IMR-90 (cell line): ENCODE measurements around the gene POLR1C. TPM values are rescaled to one million over a fixed set of nuclear protein-coding genes. Genes with fewer than 3 reads are reported as not detected.

Experiments used
- ATAC-seq: fragments of 200-7000 bp; cut with Tn5 transposase; 2 replicates; pipeline ENCODE4 v1.9.1; 2020; ENCODE audit warnings: low read depth, mild to moderate bottlenecking, moderate library complexity
- BruUV-seq: library from RNA; stranded (reverse); fragments of 400-500 nt; replicated peaks from 2 replicates; lab custom pipeline; 2021; lab: Mats Ljungman, UMichigan
- CTCF ChIA-PET: fragments of 300-600 bp; formaldehyde crosslinking; extraction: SDS; loops from one replicate; lab custom pipeline; 2021; ENCODE audit warnings: antibody characterized with exemption; lab: Yijun Ruan, JAX
- POLR2A ChIA-PET: fragments of 300-600 bp; sonication (Branson Sonifier 250); formaldehyde crosslinking; loops from one replicate; lab custom pipeline; 2022; ENCODE audit warnings: antibody characterized with exemption; ENCODE audit not compliant: unreplicated experiment; lab: Charles Lee
- DNase-seq: peaks from one replicate; pipeline ENCODE4 v3.0.0; 2013
- H2AFZ ChIP-seq: replicated peaks from 2 replicates; pipeline ENCODE3; 2013; ENCODE audit warnings: low read length, mild to moderate bottlenecking; ENCODE audit not compliant: poor library complexity
- H2AK5ac ChIP-seq: 2 replicates; pipeline ENCODE4 v1.6.1; 2013; ENCODE audit warnings: low read depth, low read length, inconsistent platforms
- H2AK9ac ChIP-seq: replicated peaks from 2 replicates; pipeline ENCODE3; 2013; ENCODE audit warnings: mild to moderate bottlenecking, low read depth, low read length, moderate library complexity; ENCODE audit not compliant: poor library complexity
- H2BK120ac ChIP-seq: 2 replicates; pipeline ENCODE4 v1.6.1; 2013; ENCODE audit warnings: low read depth, low read length, inconsistent platforms
- H2BK15ac ChIP-seq: 3 replicates; pipeline ENCODE4 v1.6.1; 2013; ENCODE audit warnings: low read depth, low read length, inconsistent platforms
- H2BK20ac ChIP-seq: 2 replicates; pipeline ENCODE4 v1.6.1; 2013; ENCODE audit warnings: low read depth, mild to moderate bottlenecking, inconsistent platforms, low read length, moderate library complexity
- H2BK5ac ChIP-seq: 2 replicates; pipeline ENCODE4 v1.6.1; 2013; ENCODE audit warnings: mild to moderate bottlenecking, low read depth, low read length, inconsistent platforms; ENCODE audit not compliant: poor library complexity, severe bottlenecking
- H3K14ac ChIP-seq: replicated peaks from 2 replicates; pipeline ENCODE4 v1.6.1; 2013; ENCODE audit warnings: low read depth, low read length, inconsistent platforms
- H3K18ac ChIP-seq: 2 replicates; pipeline ENCODE4 v1.6.1; 2013; ENCODE audit warnings: low read depth, low read length, control low read depth
- H3K23ac ChIP-seq: 2 replicates; pipeline ENCODE4 v1.6.1; 2013; ENCODE audit warnings: low read depth, low read length, inconsistent platforms
- H3K27ac ChIP-seq: 2 replicates; pipeline ENCODE4 v1.5.1; 2013; ENCODE audit warnings: mild to moderate bottlenecking, control low read depth, low read length; ENCODE audit not compliant: insufficient read depth
- H3K27me3 ChIP-seq: 2 replicates; pipeline ENCODE4 v1.6.1; 2013; ENCODE audit warnings: low read length; ENCODE audit not compliant: control insufficient read depth, insufficient read depth
- H3K36me3 ChIP-seq: 2 replicates; pipeline ENCODE4 v1.6.1; 2013; ENCODE audit warnings: low read length, mixed read lengths; ENCODE audit not compliant: control insufficient read depth, insufficient read depth
- H3K4ac ChIP-seq: 2 replicates; pipeline ENCODE4 v1.6.1; 2013; ENCODE audit warnings: low read depth, low read length, inconsistent platforms
- H3K4me1 ChIP-seq: 2 replicates; pipeline ENCODE4 v1.6.1; 2013; ENCODE audit warnings: low read length, mixed read lengths; ENCODE audit not compliant: control insufficient read depth, insufficient read depth
- H3K4me2 ChIP-seq: 2 replicates; pipeline ENCODE4 v1.6.1; 2013; ENCODE audit warnings: low read depth, mild to moderate bottlenecking, control low read depth, low read length, moderate library complexity
- H3K4me3 ChIP-seq: 2 replicates; pipeline ENCODE4 v1.5.1; 2013; ENCODE audit warnings: low read depth, mild to moderate bottlenecking, control low read depth, low read length, moderate library complexity; ENCODE audit not compliant: insufficient read depth
- H3K56ac ChIP-seq: 2 replicates; pipeline ENCODE4 v1.6.1; 2013; ENCODE audit warnings: low read length, inconsistent platforms; ENCODE audit not compliant: insufficient read depth; ENCODE audit errors: extremely low read depth
- H3K79me1 ChIP-seq, 2 experiments: 2 replicates each; pipeline ENCODE4 v1.6.1; 2013; ENCODE audit warnings: low read length in 2 of 2, inconsistent platforms in 1 of 2, low read depth in 1 of 2
- H3K9ac ChIP-seq: 2 replicates; pipeline ENCODE4 v1.6.1; 2013; ENCODE audit warnings: low read depth, low read length, control low read depth
- H3K9me1 ChIP-seq: 2 replicates; pipeline ENCODE4 v1.6.1; 2013; ENCODE audit warnings: low read length, inconsistent platforms; ENCODE audit not compliant: insufficient read depth
- H3K9me3 ChIP-seq: 2 replicates; pipeline ENCODE4 v1.6.1; 2013; ENCODE audit warnings: low read length; ENCODE audit not compliant: control insufficient read depth, insufficient read depth
- H4K20me1 ChIP-seq: 2 replicates; pipeline ENCODE4 v1.6.1; 2013; ENCODE audit warnings: low read length, inconsistent platforms; ENCODE audit not compliant: insufficient read depth
- H4K5ac ChIP-seq: 2 replicates; pipeline ENCODE4 v1.6.1; 2013; ENCODE audit warnings: mild to moderate bottlenecking, low read depth, low read length, control low read depth
- H4K8ac ChIP-seq, 2 experiments: 2 replicates each; pipeline ENCODE4 v1.6.1; 2013; ENCODE audit warnings: low read depth in 2 of 2, low read length in 2 of 2, control low read depth in 1 of 2, inconsistent platforms in 1 of 2
- H4K91ac ChIP-seq: 2 replicates; pipeline ENCODE4 v1.6.1; 2013; ENCODE audit warnings: low read depth, low read length, inconsistent platforms; ENCODE audit not compliant: insufficient read depth
- CTCF ChIP-seq: conservative IDR thresholded peaks from 2 replicates; pipeline ENCODE4 v1.5.1; 2012; ENCODE audit warnings: mild to moderate bottlenecking, low read depth, low read length, improper control_type of control experiment
- ELK1 ChIP-seq: fragments of 150-350 bp; IDR thresholded peaks from 2 replicates; pipeline ENCODE4 v1.6.1; 2016; ENCODE audit warnings: low read depth, mild to moderate bottlenecking, low read length, moderate library complexity, borderline replicate concordance
- MAFK ChIP-seq: IDR thresholded peaks from 2 replicates; pipeline ENCODE4 v1.6.1; 2012; ENCODE audit warnings: low read depth, low read length, improper control_type of control experiment
- MAZ ChIP-seq: IDR thresholded peaks from 2 replicates; pipeline ENCODE4 v1.6.1; 2012; ENCODE audit warnings: low read depth, mild to moderate bottlenecking, low read length, improper control_type of control experiment, moderate library complexity, borderline replicate concordance
- MXI1 ChIP-seq: IDR thresholded peaks from 2 replicates; pipeline ENCODE4 v1.6.1; 2012; ENCODE audit warnings: low read depth, mild to moderate bottlenecking, low read length, moderate library complexity, borderline replicate concordance
- NFE2L2 ChIP-seq: fragments of 150-350 bp; IDR thresholded peaks from 2 replicates; pipeline ENCODE4 v1.6.1; 2016; ENCODE audit warnings: low read depth, mild to moderate bottlenecking, low read length
- POLR2A ChIP-seq: IDR thresholded peaks from 2 replicates; pipeline ENCODE4 v1.6.1; 2012; ENCODE audit warnings: mild to moderate bottlenecking, low read depth, low read length
- SMC3 ChIP-seq: fragments of 150-350 bp; IDR thresholded peaks from 2 replicates; pipeline ENCODE4 v1.6.1; 2016; ENCODE audit warnings: low read depth, mild to moderate bottlenecking, antibody characterized with exemption, low read length, moderate library complexity
- whole genome bisulfite sequencing, 2 experiments: methylation state at CpG; one replicate each; pipeline versions ENCODE4 v1.1.5 to v1.1.7; 2013; ENCODE audit warnings: missing lambda C conversion rate in 2 of 2; ENCODE audit not compliant: insufficient read length in 1 of 2; ENCODE audit errors: extremely low coverage in 2 of 2; 5-methylcytosine and 5-hydroxymethylcytosine counted together
- dilution Hi-C: fragments of 300-500 bp; cut with HindIII; formaldehyde crosslinking; loops from one replicate; pipeline ENCODE4 v1.14.3; 2018; ENCODE audit warnings: low sequenced_read_pairs; ENCODE audit not compliant: unreplicated experiment
- in situ Hi-C: fragments of 300-500 bp; cut with MboI; formaldehyde crosslinking; loops from 3 replicates; pipeline ENCODE4 v1.14.3; 2019; ENCODE audit warnings: low sequenced_read_pairs, inconsistent platforms, mixed read lengths
- intact Hi-C: fragments of 100-400 bp; cut with micrococcal nuclease; formaldehyde crosslinking; loops from 2 replicates; pipeline ENCODE4 v1.10.0; 2022
- polyA plus RNA-seq, 3 experiments: library from polyadenylated mRNA; depleted of rRNA; stranded (reverse); fragments of >200 nt; gene quantifications; 2 replicates each; pipeline ENCODE4 v1.2.3, GENCODE V29; 2012; ENCODE audit warnings: low replicate concordance in 1 of 3
- total RNA-seq: library from RNA; depleted of rRNA; stranded (reverse); fragments of >200 nt; gene quantifications from 2 replicates; pipeline ENCODE4 v1.2.3, GENCODE V29; 2012

The POLR1C gene
- total and polyA plus RNA-seq, 2 of the 4 experiments (the other 2 are of a cell fraction): 46.1 to 72.6 TPM

- peak; percentile 3; the same call in 1 of the 2 replicates for ATAC-seq
- 6% methylated on average over 8 of the region's 10 CpGs; no CpG with 5 or more reads in 1 of the 2 experiments for WGBS, 2 experiments
- Histone ChIP-seq H2AFZ (peak overlapping the region; percentile 98), H4K5ac (peak overlapping the region; percentile 85), H3K9me3 (no peaks in the 10 kb centered on the region), H3K56ac (peak overlapping the region; percentile 90), H2BK20ac (no peak overlapping the region), H3K36me3 (peaks cover 51% of the 10 kb centered on the region), H4K20me1 (no peaks in the 10 kb centered on the region; the same call in 1 of the 2 replicates), H2BK5ac (peak overlapping the region; percentile 67), H3K23ac (peak overlapping the region; percentile 100), H2AK9ac (peak overlapping the region; percentile 99), H2BK15ac (no peak overlapping the region), H3K9me1 (peaks cover 12% of the 10 kb centered on the region; the same call in 1 of the 2 replicates), H3K27me3 (no peaks in the 10 kb centered on the region), H3K79me1 (peaks cover 29 to 58% of the 10 kb centered on the region in 2 experiments), H3K4me2 (peak overlapping the region; percentile 77), H3K18ac (no peak overlapping the region), H3K14ac (peak overlapping the region; percentile 100), H4K91ac (peak overlapping the region; percentile 43), H4K8ac (peak overlapping the region; percentile 81 to 100), H2AK5ac (peak overlapping the region; percentile 94), H3K4me3 (peak overlapping the region; percentile 80), H2BK120ac (no peak overlapping the region), H3K9ac (peak overlapping the region; percentile 96), H3K27ac (peak overlapping the region; percentile 83; the same call in 1 of the 2 replicates), H3K4me1 (peaks cover 13% of the 10 kb centered on the region), H3K4ac (peak overlapping the region; percentile 99)
- in situ Hi-C loops (no loop called here), intact Hi-C loops (no loop called here), dilution Hi-C loops (no loop called here)
- POLR2A ChIA-PET: interaction anchor here (0.6 kb wide), 1 partner anchor 736 kb away, joined by 3 read pairs; the partner anchor contains the start of gene BICRAL
- peak; percentile 16 for DNase-seq
- TF ChIP-seq NFE2L2 (no peak), SMC3 (no peak), CTCF (no peak), MAZ (no peak), POLR2A (no peak), ELK1 (no peak), MAFK (no peak), MXI1 (no peak)
- CTCF ChIA-PET: interaction anchor here (1.1 kb wide), 1 partner anchor 10 kb away, joined by 3 read pairs; no protein-coding TSS in a partner anchor
- BruUV-seq: TSS peak; percentile 39
Observed at GRCh38 chr6:43517505-43518357, 842 bp downstream of the POLR1C start.
